HG03354 (cell line): ENCODE measurements around the gene CMSS1.
"Not testable (repeated sequence)": the region's sequence is repeated elsewhere in the genome, so short reads cannot be mapped to it uniquely, and the experiment has no call there.

ENCODE experiments used
- ATAC-seq: cut with Tn5 transposase; IDR thresholded peaks from one replicate; pipeline ENCODE4 v1.9.1; 2021; ENCODE audit warnings: mild to moderate bottlenecking; ENCODE audit not compliant: unreplicated experiment, poor library complexity, severe bottlenecking

Gene CMSS1

DNA sequence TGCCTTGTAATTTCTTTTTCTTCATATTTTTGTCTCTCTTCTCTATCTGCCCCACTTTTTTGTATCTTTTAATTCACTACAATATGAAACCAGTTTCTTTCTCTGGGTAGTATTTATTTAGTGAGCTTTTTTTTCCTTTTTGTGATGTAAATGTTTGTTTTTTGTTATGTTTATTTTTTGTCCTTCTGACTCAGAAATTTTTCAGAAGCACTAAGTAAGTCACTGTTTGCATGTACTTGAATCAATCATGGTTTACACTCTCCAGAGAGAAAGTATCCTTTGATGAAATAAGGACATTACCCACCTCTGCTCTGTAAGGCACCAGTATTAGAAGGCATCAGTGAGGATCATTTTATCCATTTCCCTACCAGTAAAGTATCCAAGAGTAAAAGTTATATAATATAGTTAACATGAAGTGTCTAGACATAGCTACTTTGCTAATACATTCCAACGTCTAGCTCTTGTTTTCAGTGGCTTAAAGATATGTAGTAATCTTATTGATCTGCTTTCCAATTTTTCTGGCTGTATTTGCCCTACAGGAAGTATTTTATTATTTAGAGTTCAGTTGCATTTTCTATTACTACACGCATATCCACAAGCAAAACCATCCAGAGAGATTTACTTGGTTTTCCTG lies 271.2 kb downstream of the CMSS1 start:
- no peak for ATAC-seq

DNA sequence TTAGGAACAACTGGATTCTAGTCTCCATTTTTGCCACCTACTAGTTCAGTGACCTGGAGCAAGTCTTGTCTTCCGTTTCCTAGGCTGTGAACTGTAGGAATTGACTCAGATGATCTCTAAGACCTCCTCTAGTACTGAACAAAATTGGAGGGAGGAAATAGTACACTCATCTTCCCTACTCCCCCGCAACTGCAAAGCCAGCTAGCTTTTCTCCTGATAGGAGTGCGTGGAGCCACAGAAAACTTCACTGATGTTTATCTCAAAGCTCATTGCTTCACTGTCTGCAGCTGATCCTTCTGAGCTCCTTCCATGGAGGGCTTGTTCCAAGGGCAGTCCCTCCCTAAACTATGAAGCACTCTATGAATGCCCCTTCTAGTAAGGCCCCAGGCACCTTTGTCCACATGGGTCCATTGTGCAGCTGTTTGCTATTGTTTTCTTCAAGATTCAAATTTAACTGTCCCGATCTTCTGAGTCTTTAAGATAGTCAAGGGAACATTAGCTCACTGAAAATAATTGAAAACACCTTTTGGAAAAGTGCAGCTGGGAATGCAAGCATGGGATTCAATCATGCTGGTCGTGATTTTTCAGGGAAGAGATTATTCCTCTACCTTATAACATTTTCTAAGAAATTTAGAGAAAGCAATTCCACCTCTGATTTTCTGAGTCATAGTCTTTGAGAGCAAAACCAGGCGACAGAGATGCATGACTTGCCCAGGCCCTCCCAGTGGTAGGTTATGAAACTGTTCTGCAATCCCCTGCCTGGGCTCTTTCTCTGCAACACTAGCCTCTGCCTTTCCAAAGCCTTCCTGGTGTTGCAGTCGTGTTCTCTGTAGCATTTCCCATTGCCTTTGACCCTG lies 272.4 kb downstream of the CMSS1 start:
- ATAC-seq = peak; percentile 67

DNA sequence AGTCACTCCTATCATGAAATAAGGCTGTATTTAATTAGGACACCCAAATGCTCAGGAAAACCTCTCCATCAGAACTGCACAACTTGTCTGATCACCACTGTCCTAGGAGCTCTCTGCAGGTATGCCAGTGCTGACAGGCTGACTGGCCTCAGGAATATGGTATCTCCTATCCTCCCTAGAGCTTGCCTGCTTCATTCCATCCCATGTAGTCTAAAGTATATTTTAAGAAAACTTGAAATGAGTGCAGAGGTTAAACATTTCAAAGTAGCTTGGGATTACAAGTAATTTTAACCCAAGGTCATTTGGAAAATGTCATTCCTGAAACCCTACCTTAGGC lies 273.0 kb downstream of the CMSS1 start:
- no peak for ATAC-seq

DNA sequence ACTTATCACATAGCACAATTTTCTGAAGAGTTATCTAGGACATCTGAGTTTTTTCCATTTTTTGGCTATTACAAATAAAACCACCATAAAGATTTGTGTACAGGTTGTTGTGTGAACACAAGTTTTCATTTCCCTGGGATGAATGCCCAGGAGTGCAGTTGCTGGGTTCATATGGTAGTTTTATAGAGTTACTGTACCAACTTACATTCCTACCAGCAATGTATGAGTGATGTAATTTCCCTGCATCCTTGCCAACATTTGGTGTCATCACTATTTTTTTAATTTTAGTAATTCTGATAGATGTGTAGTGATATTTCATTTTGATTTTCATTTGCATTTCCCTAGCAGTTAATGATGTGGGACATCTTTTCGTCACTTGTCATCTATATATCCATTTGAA lies 276.2 kb downstream of the CMSS1 start:
- ATAC-seq = no peak

DNA sequence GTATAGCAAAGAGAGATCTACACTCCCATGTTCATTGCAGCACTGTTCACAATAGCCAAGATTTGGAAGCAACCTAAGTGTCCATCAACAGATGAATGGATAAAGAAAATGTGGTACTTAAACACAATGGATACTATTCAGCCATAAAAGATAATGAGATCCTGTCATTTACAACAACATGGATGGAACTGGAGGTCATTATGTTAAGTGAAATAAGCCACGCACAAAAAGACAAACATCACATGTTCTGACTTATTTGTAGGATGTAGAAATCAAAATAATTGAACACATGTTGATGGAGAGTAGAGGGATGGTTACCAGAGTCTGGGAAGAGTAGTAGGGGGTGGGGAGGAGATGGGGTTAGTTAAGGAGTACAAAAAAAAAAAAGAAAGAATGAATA lies 278.6 kb downstream of the CMSS1 start:
- ATAC-seq = not testable (repeated sequence)

DNA sequence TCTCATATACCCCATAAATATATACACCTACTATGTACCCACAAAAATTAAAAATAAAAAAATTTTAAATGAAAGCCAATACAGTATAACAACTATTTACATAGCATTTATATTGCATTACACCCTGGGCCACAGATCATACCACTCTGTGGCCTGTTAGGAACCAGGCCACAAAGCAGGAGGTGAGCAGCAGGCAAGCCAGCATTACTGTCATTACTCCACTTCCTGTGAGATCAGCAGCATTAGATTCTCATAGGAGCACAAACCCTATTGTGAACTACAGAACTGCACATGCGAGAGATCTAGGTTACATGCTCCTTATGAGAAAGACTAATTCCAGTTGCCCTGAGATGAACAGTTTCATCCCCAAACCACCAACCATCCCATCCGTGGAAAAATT lies 279.2 kb downstream of the CMSS1 start:
- ATAC-seq = no peak

DNA sequence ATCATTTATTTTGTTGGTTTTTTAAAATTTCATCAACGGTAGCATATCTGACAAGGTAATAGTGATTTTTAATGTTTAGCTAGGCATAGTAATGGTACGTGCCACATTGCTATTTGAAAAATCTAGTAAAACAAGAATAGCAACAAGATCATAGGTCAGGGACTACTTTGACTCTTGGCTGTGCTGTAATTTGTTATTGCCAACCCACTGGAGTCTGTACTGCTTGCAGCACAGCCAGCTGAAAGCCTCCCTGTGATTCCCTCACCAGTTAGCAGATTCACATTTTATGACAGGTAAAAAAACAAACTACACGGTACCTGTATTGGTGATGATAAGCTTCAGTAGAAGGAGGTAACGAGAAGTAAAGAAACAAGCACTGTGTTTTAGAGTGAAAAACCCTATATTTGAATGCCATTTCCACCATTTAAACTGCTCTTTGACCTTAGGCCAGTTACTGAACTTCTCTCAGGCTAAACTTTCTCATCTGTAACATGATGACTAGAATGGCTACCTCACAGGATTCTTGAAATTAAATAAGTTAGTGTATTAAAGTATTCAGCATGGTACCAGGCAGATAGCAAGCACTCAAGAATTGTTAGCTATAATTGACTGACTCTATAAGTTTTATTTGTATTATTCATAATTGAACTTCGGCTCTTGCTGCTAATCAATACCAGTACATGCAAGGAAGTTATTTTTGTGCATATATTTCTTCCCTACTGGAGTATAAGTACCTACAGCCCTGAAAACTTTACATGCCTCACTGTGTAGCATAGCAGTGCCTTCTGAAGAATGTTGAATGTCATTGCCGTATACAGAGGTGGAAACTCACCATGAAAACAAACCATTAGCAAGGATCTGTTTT lies 280.5 kb downstream of the CMSS1 start:
- ATAC-seq = no peak

DNA sequence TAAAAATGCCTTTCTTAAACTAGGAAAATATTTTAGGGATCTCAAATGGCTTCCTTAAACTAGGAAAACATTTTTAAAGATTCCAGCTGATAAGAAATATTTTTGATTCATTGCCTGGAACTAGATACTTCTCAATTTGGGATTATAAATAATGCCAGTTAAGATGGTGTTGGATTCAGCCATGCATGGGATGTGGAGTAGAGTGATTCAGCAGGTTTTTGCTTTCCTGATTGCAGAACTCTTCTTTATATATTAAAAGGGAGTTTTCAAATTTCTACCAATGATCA lies 281.1 kb downstream of the CMSS1 start:
- ATAC-seq = no peak

DNA sequence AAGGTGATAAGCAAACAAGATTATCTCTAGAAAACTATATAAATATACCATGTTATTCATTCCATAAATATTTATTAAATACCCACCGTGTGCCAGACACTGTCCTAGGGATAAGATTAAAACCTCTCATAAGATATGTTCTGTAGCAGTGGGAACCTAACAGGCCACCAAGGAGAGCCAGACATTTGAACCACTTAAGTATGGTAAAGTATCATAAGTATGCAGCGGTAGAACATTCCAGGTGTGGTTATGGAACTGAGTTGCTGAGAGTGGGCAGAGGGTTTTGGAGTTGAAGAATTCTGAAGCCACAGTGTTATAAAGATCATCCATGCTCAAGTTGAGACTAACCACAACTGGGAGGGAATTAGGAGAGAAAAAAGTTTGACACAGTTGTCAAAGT lies 282.0 kb downstream of the CMSS1 start:
- no peak for ATAC-seq

DNA sequence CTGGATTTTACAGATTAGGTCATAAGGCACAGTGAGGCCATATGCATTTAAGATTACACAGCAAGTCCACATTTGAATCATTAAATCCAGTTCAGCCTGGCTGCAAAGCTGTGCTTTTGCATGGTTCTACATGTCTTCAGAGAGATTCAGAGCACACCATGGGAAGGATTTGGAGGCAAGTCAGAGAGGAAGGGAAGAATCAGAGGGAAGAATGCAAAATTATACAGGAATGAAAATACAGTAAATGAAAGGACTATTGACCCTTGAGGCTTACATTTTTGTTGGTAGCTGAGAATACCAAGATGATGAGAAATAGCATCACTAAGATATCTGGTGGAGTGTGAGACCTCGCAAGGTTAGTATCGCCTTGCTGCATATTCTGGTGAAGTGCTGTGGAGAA lies 282.8 kb downstream of the CMSS1 start:
- no peak for ATAC-seq

DNA sequence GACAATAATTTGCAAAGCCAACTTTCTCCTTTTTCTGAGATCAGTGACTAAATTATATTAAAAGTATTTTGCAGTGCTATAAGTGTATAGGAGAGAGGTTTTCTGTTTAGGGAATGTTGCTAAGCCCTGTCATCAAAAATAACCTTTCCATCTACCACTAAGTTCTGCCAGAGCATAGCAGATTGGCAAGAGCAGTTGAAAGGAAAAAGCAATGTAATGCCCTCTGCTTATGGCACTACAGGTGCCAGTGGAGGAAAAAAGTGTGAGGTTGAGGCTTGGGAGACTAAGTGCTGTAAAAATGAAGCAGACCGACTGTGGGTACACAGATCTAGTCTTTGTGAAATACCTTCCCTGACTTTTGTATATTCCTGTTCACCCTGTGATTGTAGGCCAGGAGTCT lies 285.1 kb downstream of the CMSS1 start:
- ATAC-seq = no peak

DNA sequence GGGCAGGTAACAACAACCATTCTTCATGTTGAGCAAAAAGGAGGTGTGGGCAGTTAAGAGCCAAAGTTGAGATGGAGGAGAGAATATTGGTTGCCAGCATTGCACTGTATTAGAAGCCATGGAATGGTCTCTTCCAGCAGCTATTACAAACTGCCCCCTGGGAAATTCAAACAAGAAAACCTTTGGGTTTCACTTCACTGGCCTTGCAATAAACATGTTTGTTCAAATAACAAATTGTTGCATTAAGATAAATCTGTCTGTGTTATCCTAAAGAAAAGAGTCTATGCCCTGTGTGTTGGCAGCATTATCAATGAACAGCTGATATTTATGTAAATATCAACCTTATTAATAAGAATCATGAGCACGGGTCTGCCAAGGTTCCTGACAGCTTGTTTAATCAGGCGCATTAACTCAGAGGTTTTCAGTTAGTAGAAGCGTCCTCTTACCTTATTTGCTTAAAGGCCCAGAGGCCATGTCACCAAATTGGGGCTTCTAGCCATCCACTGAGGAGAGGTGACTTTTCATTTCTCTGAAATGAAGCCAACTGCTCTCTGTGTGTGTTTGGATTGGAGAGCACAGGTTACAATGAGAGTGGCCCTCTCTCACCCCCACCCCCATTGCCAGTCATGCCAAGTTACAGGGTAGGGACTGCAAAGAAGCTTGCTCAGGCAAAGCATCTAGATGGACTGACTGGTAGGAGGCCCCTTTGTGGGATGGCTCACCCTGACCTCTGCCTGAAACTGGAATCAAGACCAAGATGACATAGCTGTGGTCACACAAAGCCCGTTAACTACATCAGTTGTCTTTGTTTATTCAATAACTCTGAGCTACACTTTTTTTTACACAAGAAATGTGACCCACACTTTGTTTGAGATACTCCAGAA lies 286.1 kb downstream of the CMSS1 start:
- peak; percentile 91 for ATAC-seq

DNA sequence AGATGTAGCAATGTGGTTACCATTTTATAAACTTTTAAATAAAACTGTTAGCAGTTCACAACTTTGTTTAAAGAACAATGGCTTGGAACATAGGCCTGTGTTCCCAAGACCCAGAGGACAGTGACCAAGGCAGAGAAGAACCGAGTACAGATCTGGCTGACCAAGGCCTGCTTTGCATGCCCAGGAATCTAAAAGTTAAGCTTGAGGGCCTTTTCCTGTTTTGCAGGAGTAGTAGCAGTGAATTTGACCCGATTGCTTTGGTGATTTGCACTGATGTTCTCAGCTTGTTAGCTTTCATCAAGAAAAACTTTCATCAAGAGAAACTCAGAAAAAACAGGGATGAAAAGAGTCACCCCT lies 286.8 kb downstream of the CMSS1 start:
- peak; percentile 39 for ATAC-seq

DNA sequence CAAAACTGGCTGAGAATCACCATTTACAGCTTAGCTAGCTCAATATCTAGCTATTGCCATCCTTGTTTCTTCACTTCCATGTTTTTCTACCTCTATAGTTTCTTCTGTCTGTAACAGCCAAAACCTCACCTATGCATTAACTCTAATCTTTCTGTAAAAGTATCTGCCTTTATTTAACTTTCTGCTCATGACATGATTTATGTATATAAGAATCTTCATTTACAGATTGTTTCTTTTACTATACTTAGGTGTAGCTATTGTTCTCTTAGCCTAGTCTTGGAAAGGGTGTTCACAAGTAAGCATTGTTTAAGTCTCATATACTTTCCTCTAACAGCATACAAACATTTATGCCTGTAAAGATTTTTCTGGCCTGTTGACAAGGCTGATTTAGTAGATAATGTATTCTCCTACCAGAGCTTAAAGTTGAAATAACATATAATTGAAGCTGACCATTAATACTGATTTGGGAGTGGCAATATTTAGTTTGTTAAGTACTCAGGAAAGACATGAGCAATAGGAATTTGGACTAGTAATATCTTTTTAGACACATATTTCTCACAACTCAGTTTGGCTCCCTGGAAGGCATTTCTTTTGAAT lies 287.3 kb downstream of the CMSS1 start:
- ATAC-seq = no peak

DNA sequence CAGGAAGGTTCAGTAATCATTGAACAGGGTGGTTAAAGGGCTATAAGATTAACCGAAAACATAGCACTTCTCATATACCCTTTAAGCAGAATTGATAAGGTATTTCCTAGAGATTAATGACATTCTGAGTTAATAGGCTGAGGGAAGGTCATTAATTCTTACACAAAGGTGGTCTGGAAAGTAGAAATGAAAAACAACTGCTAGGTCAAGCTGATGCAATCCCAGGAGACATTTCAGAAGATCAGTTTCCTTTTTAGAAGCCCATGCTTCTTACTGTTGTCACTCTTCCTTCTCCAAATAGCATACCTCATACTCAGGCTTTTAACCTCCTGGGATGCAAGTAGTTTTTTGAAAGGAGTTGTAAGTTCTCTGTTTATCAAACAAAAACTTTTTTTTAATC lies 287.8 kb downstream of the CMSS1 start:
- peak; percentile 31 for ATAC-seq

DNA sequence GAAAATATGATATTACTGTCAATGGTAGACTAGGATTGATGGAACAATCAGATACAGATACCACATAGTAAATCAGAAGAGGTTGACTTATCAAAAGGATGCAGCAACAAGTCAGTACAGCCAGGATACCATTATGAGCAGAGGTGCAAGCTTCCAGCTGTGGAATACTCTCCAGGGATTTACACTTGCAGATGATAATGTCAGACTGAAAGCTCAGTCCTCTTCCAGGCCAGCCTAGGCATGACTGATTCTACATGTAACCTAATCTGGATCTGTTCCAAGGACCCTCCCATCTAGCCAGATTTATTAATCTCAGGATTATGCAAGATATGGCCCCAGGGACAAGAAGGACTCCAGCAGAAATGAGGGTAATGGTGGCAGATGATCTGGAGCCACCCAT lies 288.4 kb downstream of the CMSS1 start:
- ATAC-seq = no peak

DNA sequence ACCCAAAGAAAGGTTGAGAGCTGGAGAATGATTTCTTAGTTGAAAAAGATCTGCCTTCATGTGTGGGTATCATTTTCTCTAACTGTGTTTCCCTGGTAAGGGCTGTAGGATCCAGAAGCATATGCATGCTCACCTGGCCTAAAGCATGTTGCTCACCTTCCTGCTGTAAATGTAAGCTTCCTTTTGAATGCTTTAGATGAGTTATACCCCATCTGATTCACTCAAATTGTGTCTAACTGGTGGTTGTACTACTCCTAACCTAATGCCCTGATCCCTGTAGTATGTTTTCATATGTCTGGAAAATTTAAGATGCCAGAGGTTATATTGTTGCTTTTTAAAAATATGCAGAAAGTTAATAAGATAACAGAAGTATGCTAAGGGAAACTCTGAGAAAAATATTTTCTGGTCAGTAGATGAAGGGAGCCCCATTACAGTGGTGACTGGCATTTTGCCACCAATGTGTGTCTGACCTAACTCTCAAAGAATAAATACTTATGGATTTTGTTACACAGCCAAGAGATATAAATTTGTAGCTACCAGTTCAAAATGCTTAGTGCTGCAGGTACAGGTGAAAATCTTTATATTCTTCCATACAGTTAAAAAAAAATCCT lies 289.0 kb downstream of the CMSS1 start:
- ATAC-seq = no peak

DNA sequence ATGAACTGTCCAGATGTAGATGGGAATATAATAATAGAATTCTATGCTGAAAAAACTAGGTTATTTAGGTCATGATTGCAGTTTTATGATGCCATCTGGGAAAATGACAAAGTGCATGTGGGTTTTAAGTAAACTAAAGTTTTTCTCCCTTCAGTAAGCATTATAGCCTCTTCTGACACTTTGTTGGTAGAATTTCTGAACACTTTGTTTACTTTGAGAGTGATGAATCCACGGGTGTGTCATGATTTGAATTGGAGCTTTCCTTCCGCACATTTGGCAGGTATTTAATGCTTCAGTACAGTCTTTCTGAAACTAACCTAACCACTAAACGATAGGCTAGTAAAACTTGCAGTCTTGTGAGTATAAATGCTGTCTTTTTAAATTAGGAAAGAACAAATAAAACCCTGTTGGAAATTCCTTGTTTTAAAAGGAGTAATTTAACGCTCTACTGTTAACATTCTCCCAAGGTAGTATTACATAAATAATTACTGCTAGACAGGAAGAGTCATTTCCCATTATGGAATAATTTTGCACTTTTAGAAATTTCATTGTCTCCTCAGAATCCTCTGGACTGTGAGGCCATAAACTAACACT lies 289.7 kb downstream of the CMSS1 start:
- ATAC-seq = no peak
